ENCODE measurements around the gene ITIH6.

The ITIH6 gene

GRCh38 chrX:54810532-54810931, 12.5 kb upstream of the ITIH6 start:
- DNase-seq (ENCODE audit: extremely low read depth, insufficient read length): no peak
- H3K4me3 ChIP-seq (replicated peaks; ENCODE audit: low read depth, low read length): no peak overlapping the region
- no peak for TF ChIP-seq CTCF (IDR thresholded peaks at IDR 0.05; ENCODE audit: insufficient read depth, low read length, poor library complexity, severe bottlenecking)
- H3K36me3 ChIP-seq (ENCODE audit: control insufficient read depth, insufficient read depth, low read length): peaks cover 1% of the 10 kb centered on the region; the same call in 1 of the 2 replicates
- H3K27me3 ChIP-seq (replicated peaks; ENCODE audit: control insufficient read depth, insufficient read depth, low read length): no peaks in the 10 kb centered on the region

- H3K4me3 ChIP-seq (replicated peaks; ENCODE audit: low read depth, low read length): peak overlapping the region; percentile 78
- DNase-seq (ENCODE audit: extremely low read depth, insufficient read length): peak; percentile 86
- no peaks in the 10 kb centered on the region for H3K27me3 ChIP-seq (replicated peaks; ENCODE audit: control insufficient read depth, insufficient read depth, low read length)
- peaks cover 1% of the 10 kb centered on the region; the same call in 1 of the 2 replicates for H3K36me3 ChIP-seq (ENCODE audit: control insufficient read depth, insufficient read depth, low read length)
- TF ChIP-seq CTCF (IDR thresholded peaks at IDR 0.05; ENCODE audit: insufficient read depth, low read length, poor library complexity, severe bottlenecking): no peak
These were observed 10.8 kb upstream of the ITIH6 start for GRCh38 chrX:54808605-54809483.

GRCh38 chrX:54808109-54808604, 10.1 kb upstream of the ITIH6 start:
- H3K36me3 ChIP-seq (ENCODE audit: control insufficient read depth, insufficient read depth, low read length): peaks cover 1% of the 10 kb centered on the region; the same call in 1 of the 2 replicates
- TF ChIP-seq CTCF (IDR thresholded peaks at IDR 0.05; ENCODE audit: insufficient read depth, low read length, poor library complexity, severe bottlenecking): no peak
- no peaks in the 10 kb centered on the region for H3K27me3 ChIP-seq (replicated peaks; ENCODE audit: control insufficient read depth, insufficient read depth, low read length)
- no peak for DNase-seq (ENCODE audit: extremely low read depth, insufficient read length)
- H3K4me3 ChIP-seq (replicated peaks; ENCODE audit: low read depth, low read length): peak overlapping the region; percentile 78

- no peak for DNase-seq (ENCODE audit: extremely low read depth, insufficient read length)
- Histone ChIP-seq H3K4me3 (replicated peaks; ENCODE audit: low read depth, low read length) (peak within 1 kb of the TSS; percentile 78), H3K36me3 (ENCODE audit: control insufficient read depth, insufficient read depth, low read length) (peaks cover 1% of the 10 kb centered on the region; the same call in 1 of the 2 replicates), H3K27me3 (replicated peaks; ENCODE audit: control insufficient read depth, insufficient read depth, low read length) (no peaks in the 10 kb centered on the region)
- no peak for TF ChIP-seq CTCF (IDR thresholded peaks at IDR 0.05; ENCODE audit: insufficient read depth, low read length, poor library complexity, severe bottlenecking)
These were observed 9.6 kb upstream of the ITIH6 start, which contains the start of gene MAGED2 for GRCh38 chrX:54807524-54808108. MAGED2 (plus strand) TSS chrX:54807745; CDS start chrX:54809332, 1,587 bp downstream.

GRCh38 chrX:54799046-54799445, 991 bp upstream of the ITIH6 start:
- Histone ChIP-seq H3K4me3 (replicated peaks; ENCODE audit: low read depth, low read length) (no peak overlapping the region), H3K27me3 (replicated peaks; ENCODE audit: control insufficient read depth, insufficient read depth, low read length) (no peaks in the 10 kb centered on the region; the same call in 1 of the 2 replicates), H3K36me3 (ENCODE audit: control insufficient read depth, insufficient read depth, low read length) (no peaks in the 10 kb centered on the region)
- no peak for DNase-seq (ENCODE audit: extremely low read depth, insufficient read length)
- TF ChIP-seq CTCF (IDR thresholded peaks at IDR 0.05; ENCODE audit: insufficient read depth, low read length, poor library complexity, severe bottlenecking): no peak
